Measurements from ENCODE around the gene RNF183.
A peak's percentile ranks its signal among the peaks of the same experiment; 100 is the strongest.

The RNF183 gene

GRCh38 chr9:113302792-113303418 is at the start of gene RNF183:
Gene RNF183 (minus strand): TSS chr9:113303376. CDS start chr9:113298184, 5,192 bp downstream.
- H3K4me3 ChIP-seq (ENCODE audit: low read length) = no peak within 1 kb of the TSS
- peak; percentile 35 for DNase-seq (ENCODE audit: low read depth)
- TF ChIP-seq CTCF (IDR thresholded peaks at IDR 0.05; ENCODE audit: insufficient read depth, low read depth, low read length, missing control alignments) = no peak

- TF ChIP-seq CTCF (IDR thresholded peaks at IDR 0.05; ENCODE audit: insufficient read depth, low read depth, low read length, missing control alignments) = no peak
- peak; percentile 73 for DNase-seq (ENCODE audit: low read depth)
- H3K4me3 ChIP-seq (ENCODE audit: low read length) = no peak overlapping the region
These were observed 49.2 kb upstream of the RNF183 start for GRCh38 chr9:113352411-113352810.

GRCh38 chr9:113352006-113352405 is 48.8 kb upstream of the RNF183 start:
- no peak for TF ChIP-seq CTCF (IDR thresholded peaks at IDR 0.05; ENCODE audit: insufficient read depth, low read depth, low read length, missing control alignments)

GRCh38 chr9:113350937-113351336 is 47.8 kb upstream of the RNF183 start:
- TF ChIP-seq CTCF (IDR thresholded peaks at IDR 0.05; ENCODE audit: insufficient read depth, low read depth, low read length, missing control alignments) = no peak
- DNase-seq (ENCODE audit: low read depth) = no peak
- H3K4me3 ChIP-seq (ENCODE audit: low read length) = no peak overlapping the region

More at GRCh38 chr9:113352006-113352405, 48.8 kb upstream of the RNF183 start:
- DNase-seq (ENCODE audit: low read depth) = no peak
- no peak overlapping the region for H3K4me3 ChIP-seq (ENCODE audit: low read length)

GRCh38 chr9:113350107-113350661 is 47.0 kb upstream of the RNF183 start:
- no peak for TF ChIP-seq CTCF (IDR thresholded peaks at IDR 0.05; ENCODE audit: insufficient read depth, low read depth, low read length, missing control alignments)
- DNase-seq (ENCODE audit: low read depth) = no peak
- peak overlapping the region; percentile 44 for H3K4me3 ChIP-seq (ENCODE audit: low read length)

GRCh38 chr9:113349445-113350094 is 46.4 kb upstream of the RNF183 start, which contains the start of gene BSPRY:
Gene BSPRY (plus strand): TSS chr9:113349541. CDS start chr9:113349580, 39 bp downstream.
- DNase-seq (ENCODE audit: low read depth) = peak; percentile 33
- no peak for TF ChIP-seq CTCF (IDR thresholded peaks at IDR 0.05; ENCODE audit: insufficient read depth, low read depth, low read length, missing control alignments)
- peak within 1 kb of the TSS; percentile 44 for H3K4me3 ChIP-seq (ENCODE audit: low read length)

All from epithelial cell of esophagus (primary cell).